OCI-LY7 (cell line): ENCODE results near the gene TBC1D4.

Experiments used
- EZH2phosphoT487 ChIP-seq: fragments of 200-600 bp; sonication (generic); IDR thresholded peaks from 2 replicates; pipeline ENCODE4 v1.6.1; 2018; ENCODE audit warnings: low read depth, borderline replicate concordance, mild to moderate bottlenecking, mixed run types, antibody characterized with exemption, low read length, moderate library complexity, mixed read lengths
- TF ChIP-seq, protein P1 (sequence below): fragments of 200-600 bp; sonication (generic); conservative IDR thresholded peaks from 2 replicates; pipeline ENCODE4 v1.5.1; 2014; ENCODE audit warnings: mild to moderate bottlenecking, antibody characterized with exemption, low read length, moderate library complexity, mixed read lengths

DNA sequence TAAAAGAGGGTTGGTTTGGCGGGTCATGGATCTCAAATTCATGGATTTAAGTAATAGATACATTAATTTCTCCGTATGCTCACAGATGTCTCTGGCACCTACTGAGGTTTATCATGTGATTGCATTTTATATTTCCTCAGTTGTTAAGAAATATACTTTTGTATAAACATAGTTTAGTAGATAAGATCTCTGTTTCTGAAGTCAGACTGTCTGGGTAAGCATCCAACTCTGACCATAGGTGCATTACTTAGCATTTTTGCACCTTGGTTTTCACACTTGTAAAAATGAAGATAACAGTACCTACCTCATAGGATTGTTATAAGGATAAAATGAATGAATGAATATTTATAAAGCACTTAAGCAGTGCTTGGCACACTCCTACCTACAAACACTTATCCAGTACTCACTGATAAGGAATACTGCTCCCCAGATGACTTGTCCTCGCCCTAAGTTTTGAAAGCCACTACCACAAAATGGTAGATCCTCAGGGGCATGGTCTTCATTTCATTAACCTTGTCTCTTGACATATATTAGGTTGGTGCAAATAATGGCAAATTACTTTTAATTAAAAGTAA is 29.2 kb upstream of the TBC1D4 start:
- TF ChIP-seq, protein P1, sequence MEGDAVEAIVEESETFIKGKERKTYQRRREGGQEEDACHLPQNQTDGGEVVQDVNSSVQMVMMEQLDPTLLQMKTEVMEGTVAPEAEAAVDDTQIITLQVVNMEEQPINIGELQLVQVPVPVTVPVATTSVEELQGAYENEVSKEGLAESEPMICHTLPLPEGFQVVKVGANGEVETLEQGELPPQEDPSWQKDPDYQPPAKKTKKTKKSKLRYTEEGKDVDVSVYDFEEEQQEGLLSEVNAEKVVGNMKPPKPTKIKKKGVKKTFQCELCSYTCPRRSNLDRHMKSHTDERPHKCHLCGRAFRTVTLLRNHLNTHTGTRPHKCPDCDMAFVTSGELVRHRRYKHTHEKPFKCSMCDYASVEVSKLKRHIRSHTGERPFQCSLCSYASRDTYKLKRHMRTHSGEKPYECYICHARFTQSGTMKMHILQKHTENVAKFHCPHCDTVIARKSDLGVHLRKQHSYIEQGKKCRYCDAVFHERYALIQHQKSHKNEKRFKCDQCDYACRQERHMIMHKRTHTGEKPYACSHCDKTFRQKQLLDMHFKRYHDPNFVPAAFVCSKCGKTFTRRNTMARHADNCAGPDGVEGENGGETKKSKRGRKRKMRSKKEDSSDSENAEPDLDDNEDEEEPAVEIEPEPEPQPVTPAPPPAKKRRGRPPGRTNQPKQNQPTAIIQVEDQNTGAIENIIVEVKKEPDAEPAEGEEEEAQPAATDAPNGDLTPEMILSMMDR: no peak
- no peak for TF ChIP-seq EZH2phosphoT487
